ENCODE measurements around the gene JAK3. TPM values are rescaled to one million over a fixed set of nuclear protein-coding genes. Genes with fewer than 3 reads are reported as not detected.

The JAK3 gene
- total and polyA plus RNA-seq, 2 of the 8 experiments (the other 6 are each of a cell fraction or from before 2014, with no cell fraction given) = 4.0 to 4.7 TPM

DNA sequence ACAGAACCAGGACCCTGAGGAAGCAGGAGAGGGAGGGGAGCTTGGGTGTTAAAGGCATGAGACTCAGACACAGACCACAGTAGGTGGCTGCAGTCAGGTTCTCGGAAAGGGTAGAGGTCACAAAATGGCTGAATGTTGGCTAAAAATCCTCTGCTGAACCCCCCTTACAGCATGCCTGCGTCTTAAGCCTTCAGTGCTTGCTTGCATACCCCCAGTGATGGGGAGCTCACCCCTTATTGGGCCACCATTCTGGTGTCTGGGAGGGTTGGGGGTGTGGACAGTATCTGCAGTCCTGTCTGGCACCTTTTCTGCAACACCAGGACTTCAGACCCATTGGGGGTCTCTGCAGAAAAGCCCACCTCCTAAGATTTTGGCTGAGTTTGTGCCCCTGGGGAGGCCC lies 67.0 kb downstream of the JAK3 start:
- H2BK15ac ChIP-seq (ENCODE audit: low read length) = no peak overlapping the region
- FAIRE-seq (no peak), DNase-seq (ENCODE audit: low read depth in 1 of 2, low spot score in 2 of 2) (no peak)
- no peaks in the 10 kb centered on the region for H3K9me3 ChIP-seq (ENCODE audit: insufficient read depth in 2 of 2, low read depth in 1 of 2, low read length in 1 of 2)
- WGBS, 2 experiments (ENCODE audit: extremely low coverage in 1 of 2, insufficient coverage in 1 of 2, insufficient read length in 1 of 2, insufficient replicate concordance in 2 of 2, low coverage in 1 of 2, low lambda C conversion rate in 2 of 2, missing lambda C conversion rate in 1 of 2) = 76% methylated on average over 2 of the region's 2 CpGs; no CpG with 5 or more reads in 1 of the 2 experiments
- H3K4me1 ChIP-seq (replicated peaks in 1 of 4; ENCODE audit: control insufficient read depth in 3 of 4, insufficient read depth in 4 of 4, low read length in 3 of 4) = peaks cover 0 to 12% (median 9%) of the 10 kb centered on the region in 4 experiments; a peak in 6 of 7 replicates
- H2BK5ac ChIP-seq (ENCODE audit: low read depth, low read length) = no peak overlapping the region
- ChIA-PET POLR2A (ENCODE audit: partially characterized antibody) (interaction anchor here (0.5 to 2.1 kb wide), 2 partner anchors 85 to 243 kb away, joined by 3 to 5 read pairs; no protein-coding TSS in a partner anchor), CTCF (ENCODE audit: partially characterized antibody) (interaction anchor here (1.5 to 3.0 kb wide), 2 partner anchors 14 to 23 kb away, joined by 3 to 12 read pairs; no protein-coding TSS in a partner anchor)
- H2BK20ac ChIP-seq (ENCODE audit: low read length) = no peak overlapping the region
- no peak for TF ChIP-seq POLR2A (IDR thresholded peaks at IDR 0.05; ENCODE audit: control extremely low read depth in 1 of 2, low read depth in 2 of 2, low read length in 2 of 2)
- TF ChIP-seq KDM1A (IDR thresholded peaks at IDR 0.05; ENCODE audit: borderline replicate concordance, low read length) = peak; percentile 84; the same call in 1 of the 2 replicates
- no peak overlapping the region for H3K4ac ChIP-seq (replicated peaks; ENCODE audit: insufficient read length, low read depth, low read length)
- H4K8ac ChIP-seq (ENCODE audit: extremely low read depth, insufficient read depth, low read length) = no peak overlapping the region
- peaks cover 9% of the 10 kb centered on the region for H3K23me2 ChIP-seq (ENCODE audit: low read depth, low read length)
- H3K79me2 ChIP-seq (ENCODE audit: control insufficient read depth in 1 of 2, insufficient read depth in 2 of 2, low read length in 2 of 2) = no peaks in the 10 kb centered on the region
- no peak overlapping the region for H3K14ac ChIP-seq (ENCODE audit: insufficient read length)
- no peak overlapping the region for H2BK12ac ChIP-seq (ENCODE audit: low read depth, low read length)
- no peak overlapping the region for H3K9ac ChIP-seq (replicated peaks in 1 of 4; ENCODE audit: extremely low read depth in 1 of 4, low read depth in 3 of 4, low read length in 3 of 4)
- H4K91ac ChIP-seq (replicated peaks; ENCODE audit: insufficient read length, low read length) = no peak overlapping the region
- H2AK5ac ChIP-seq (ENCODE audit: low read depth, low read length) = peak overlapping the region; percentile 90; the same call in 1 of the 2 replicates
- no peak overlapping the region for H3K56ac ChIP-seq (replicated peaks; ENCODE audit: insufficient read length, low read depth, low read length)
- no peak overlapping the region for H3K27ac ChIP-seq (ENCODE audit: low read depth, low read length)
- H2AFZ ChIP-seq (ENCODE audit: low read length) = no peak overlapping the region
- no peak overlapping the region for H3K4me3 ChIP-seq (ENCODE audit: extremely low read depth in 1 of 4, insufficient read depth in 2 of 4, low read depth in 3 of 4, low read length in 4 of 4)
- no peaks in the 10 kb centered on the region for H3K27me3 ChIP-seq (replicated peaks in 1 of 4; ENCODE audit: control insufficient read depth in 3 of 4, extremely low read depth in 1 of 4, insufficient read depth in 3 of 4, low read length in 3 of 4)
- H3K36me3 ChIP-seq (ENCODE audit: control insufficient read depth in 2 of 4, insufficient read depth in 4 of 4, low read length in 3 of 4) = peaks cover 0 to 3% (median 0%) of the 10 kb centered on the region in 4 experiments; a peak in 2 of 8 replicates
- no peak overlapping the region for H4K5ac ChIP-seq (ENCODE audit: insufficient read length, low read depth, low read length)
- H4K20me1 ChIP-seq (replicated peaks in 1 of 2; ENCODE audit: control insufficient read depth in 1 of 2, insufficient read depth in 2 of 2, low read length in 2 of 2) = peaks cover 0 to 2% of the 10 kb centered on the region in 2 experiments
- no peak overlapping the region for H3K18ac ChIP-seq (ENCODE audit: extremely low read depth, low read length)
- H3K23ac ChIP-seq (ENCODE audit: insufficient read length) = no peak overlapping the region
- H3K79me1 ChIP-seq (ENCODE audit: low read depth, low read length) = peaks cover 9% of the 10 kb centered on the region
- H3K4me2 ChIP-seq (ENCODE audit: insufficient read depth in 1 of 2, low read depth in 2 of 2, low read length in 2 of 2) = no peak overlapping the region
- no peak overlapping the region for H2BK120ac ChIP-seq (replicated peaks; ENCODE audit: low read depth, low read length)

Measured in H1 (cell line).